OCI-M2 (cell line): ENCODE results near the gene RAB26.
"Not testable (repeated sequence)": the region's sequence is repeated elsewhere in the genome, so short reads cannot be mapped to it uniquely, and the experiment has no call there.

Experiments
- DNase-seq: peaks from one replicate; lab custom pipeline; 2025; ENCODE audit not compliant: unreplicated experiment; lab: John Stamatoyannopoulos, UW

Gene RAB26, protein sequence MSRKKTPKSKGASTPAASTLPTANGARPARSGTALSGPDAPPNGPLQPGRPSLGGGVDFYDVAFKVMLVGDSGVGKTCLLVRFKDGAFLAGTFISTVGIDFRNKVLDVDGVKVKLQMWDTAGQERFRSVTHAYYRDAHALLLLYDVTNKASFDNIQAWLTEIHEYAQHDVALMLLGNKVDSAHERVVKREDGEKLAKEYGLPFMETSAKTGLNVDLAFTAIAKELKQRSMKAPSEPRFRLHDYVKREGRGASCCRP

DNA sequence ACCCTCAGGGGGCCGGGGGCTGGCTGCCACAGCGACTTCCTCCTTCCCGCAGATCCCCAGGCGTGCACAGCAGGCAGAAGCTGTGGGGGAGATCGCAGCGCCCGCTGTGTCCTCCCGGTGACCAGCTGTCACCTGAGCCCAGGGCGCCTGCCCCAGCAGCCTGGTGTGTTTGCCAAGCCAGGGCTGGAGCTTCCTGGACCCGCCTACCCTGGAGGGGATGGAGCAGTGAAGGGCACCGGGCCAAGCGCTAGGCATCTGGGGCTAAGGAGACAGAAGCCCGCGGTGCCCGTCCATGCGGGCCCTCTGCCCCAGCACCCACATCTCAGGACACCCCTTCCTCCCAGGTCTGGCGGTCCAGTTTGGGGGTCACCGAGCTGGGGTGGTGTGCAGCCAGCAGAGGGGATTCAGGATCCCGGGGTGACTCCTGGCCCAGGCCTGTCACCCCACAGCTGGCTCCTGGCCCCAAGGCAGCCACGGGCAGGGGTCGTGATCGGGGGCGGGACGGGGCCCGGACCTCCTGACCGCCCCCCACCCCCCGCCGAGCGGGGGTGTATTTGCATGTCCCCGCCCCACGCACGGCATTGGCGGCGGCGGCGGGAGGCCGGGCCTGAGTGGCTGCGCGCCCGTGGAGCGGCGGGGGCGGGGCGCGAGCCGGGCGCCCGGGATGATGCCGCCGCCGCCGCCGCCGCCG lies at the start of gene RAB26:
Gene RAB26 (plus strand): TSS at position 645 of the 691 bp plus-strand sequence. CDS start 159 bp downstream, outside the sequence.
- no peak for DNase-seq

DNA sequence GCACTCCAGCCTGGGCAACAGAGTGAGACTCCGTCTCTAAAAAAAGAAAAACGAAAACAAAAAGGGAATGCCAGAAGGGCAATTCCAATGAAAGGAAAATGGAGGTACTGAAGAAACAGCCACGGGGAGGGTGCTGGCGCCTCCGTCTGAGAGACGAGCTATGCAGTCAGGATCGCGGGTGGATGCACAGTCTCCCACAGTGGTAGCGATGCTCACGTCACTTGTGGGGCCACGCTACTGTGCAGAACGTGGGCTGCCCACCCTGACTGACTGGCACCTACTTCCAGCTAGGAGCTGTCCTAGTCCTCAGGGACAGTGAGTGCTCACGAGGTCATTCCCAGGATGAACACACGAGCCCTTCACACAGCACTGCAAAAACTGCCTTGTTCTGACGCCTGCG lies 46.8 kb upstream of the RAB26 start:
- not testable (repeated sequence) for DNase-seq

DNA sequence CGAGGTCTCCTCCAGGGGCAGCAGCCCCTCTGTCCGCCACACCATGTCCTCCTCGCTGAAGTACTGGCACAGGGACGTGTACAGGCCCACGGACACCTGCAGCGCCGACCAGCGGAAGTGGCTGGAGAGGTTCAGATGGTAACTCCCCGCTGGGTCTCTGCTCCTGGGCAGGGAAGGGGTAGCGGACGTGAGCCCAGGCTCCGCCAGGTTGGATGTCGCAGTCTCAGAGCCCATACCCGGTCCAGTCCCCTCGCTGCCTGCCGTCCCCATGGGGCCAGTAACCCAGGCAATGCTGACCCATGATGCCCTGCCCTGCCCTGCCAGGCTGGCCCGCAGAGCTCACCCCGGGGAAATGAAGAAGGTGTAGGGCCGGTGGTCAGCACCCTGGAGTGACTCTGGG lies 46.0 kb upstream of the RAB26 start:
- no peak for DNase-seq

DNA sequence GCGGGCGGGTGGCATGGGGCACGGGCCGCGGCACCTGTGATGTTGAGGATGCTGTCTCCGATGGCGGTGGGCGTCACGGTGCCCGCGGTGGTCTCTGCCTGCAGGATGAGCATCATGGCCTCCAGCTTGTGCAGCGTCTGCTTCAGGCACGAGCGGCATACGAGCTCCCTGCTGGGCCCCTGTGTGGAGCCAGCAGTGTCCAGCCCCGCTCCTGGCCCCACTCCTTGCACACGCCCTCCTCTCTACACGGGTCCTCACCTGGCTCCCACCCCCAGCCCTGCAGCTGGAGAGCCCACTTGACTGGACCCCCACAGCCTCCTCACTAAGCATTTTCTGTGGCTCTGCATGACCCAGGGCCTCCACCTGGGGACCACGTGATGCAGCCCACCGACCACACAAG lies 44.0 kb upstream of the RAB26 start:
- DNase-seq = not testable (repeated sequence)

DNA sequence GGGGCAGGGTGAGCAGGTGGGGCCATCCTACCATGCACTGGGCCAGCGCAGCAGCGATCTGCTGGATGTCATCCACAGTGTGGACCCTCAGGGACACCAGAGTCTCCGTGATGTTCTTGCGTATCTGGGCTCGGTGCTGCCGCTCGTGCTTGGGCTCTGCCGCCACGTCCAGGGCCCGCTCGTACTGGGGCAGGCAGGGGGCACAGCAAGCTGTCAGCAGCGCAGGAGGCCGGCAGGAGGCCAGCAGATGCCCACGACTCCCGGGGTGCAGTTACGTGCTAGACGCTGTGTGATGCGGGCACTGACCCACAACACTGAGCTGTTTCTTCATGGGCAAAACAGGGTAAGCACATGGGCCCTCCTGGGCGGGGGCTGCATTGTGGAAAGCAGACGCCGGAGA lies 43.1 kb upstream of the RAB26 start:
- DNase-seq = not testable (repeated sequence)

DNA sequence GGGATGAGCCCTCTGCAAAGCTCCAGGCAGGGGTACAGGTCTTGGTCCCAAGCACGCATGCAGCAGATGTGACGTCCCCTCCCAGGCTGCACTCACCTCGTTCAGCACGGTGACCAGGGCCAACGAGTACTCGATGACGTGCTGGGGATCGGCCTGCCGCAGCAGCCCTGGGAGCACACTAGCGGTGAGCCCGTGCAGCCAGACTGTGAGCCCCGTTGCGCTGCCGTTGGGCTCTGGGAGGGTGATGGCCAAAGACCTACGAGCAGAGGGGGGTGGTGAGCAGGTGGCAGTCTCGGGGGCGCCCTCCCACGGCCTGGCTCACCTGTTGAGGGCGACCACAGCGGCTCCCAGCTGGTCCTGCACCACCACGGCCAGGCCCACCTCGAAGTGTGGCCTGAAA lies 42.7 kb upstream of the RAB26 start:
- DNase-seq = not testable (repeated sequence)

DNA sequence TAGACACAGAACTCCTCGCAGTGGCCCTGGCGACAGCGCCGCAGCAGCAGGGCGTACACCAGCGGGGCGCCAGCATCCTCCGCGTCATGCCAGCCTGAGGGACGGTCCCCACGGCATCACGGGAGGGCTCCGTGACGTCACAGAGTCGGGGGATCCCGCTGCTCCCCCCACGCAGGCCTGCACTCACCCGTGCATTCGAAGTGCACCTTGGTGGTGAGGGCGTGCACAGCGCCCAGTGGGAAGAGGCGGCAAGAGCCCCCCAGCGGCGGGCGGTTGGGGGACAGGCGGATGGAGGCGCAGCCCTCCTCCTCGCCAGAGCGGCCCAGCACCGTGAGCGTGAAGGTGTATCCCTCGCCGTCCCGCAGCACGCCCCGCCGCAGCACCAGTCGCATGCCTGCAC lies 42.2 kb upstream of the RAB26 start:
- DNase-seq = not testable (repeated sequence)

DNA sequence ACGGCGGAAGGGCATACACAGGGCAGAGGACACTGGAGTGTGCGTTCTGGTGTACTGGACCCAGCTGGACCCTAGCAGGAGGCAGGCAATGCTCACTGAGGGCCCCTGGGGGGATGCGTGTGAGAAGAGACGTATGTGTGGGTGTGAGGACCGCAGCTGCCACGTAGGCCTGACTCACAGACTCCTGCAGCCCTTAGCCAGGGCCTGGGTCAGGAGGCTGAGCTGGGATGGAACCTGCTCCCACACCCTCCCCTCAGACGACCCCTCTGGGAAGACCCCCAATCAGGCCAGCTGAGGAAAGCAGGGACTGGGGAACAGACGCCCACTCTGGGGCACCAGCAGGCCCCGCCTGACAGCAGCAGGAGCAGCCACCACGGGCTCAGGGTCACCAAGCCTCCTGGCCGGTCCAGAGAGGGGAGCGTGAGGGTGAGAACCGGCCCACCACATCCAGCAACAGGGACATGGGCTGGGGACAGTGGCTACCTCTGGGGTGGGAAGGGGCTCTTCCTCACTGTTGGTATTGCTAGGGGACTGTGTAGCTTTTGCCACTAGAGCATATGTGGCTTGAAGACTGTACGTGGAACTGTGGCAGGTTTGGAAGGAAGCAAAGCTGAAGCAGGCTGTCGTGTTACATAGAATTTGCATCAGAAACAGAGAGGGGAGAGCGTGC lies 41.2 kb upstream of the RAB26 start:
- not testable (repeated sequence) for DNase-seq

DNA sequence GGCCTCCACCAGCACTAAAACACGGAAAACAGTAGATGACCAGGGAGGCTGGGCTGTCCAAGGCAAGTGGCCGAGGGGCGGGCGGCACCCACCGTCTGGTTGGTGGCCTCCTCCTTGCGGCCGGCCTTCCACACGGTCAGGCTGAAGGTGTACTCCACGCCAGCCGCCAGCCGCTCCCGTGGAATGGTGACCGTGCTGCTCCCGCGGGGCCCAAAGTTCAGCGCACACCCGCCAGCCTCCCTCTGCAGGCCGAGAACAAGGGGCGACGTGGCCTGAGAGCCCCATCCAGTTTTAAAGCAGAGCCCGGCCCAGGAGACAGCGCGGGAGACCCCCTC lies 40.7 kb upstream of the RAB26 start:
- not testable (repeated sequence) for DNase-seq

DNA sequence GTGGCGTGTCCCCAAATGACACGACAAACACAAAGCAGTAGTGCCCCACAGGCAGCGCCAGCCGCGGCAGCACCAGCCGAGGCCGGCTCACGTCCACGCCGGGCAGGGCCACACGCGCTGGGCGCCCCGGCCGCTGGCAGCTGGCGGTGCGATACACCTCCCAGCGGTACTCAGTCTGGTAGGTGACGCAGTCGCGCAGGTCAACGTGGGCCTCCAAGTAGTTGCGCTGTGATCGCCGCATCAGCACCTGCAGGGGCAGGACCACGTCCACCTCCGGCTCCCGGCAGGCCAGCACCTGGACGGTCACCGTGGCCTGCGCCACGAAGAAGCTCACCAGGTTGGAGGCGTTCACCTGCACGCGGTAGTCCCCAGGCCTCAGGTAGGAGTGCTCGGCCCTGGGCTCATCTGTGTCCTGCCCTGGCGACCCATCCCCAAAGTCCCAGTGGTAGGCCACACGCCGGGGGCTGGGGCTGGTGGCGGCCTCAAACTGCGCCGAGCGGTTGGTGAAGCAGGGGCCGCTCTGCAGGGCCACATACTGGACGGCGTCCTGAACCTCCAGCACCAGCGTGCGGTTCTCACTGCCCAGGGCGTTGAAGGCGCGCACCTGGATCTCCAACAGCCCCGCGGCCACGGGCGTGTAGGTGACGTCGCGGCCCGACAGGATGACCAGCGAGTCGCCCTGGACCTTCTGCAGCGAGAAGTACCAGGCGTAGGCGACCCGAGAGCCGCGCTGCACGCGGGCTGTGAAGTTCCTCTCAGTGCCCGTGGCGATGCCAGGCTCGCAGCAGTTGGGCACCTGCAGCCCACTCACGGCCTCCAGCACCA lies 39.8 kb upstream of the RAB26 start:
- DNase-seq = not testable (repeated sequence)

DNA sequence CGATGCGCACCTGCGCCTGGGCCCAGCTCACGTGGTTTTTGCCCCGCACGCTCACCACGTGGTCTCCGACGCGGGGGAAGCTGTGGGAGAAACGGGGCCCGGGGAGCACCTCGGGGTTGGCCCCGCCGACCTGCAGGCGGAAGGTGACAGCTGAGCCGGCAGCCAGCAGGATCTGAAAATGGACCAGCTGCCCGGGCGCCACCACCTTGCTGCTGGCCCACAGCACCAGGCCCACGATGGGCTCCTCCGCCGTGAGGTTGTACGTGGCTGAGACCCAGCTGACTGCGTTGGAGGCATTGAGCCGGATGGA lies 39.2 kb upstream of the RAB26 start:
- DNase-seq = not testable (repeated sequence)

DNA sequence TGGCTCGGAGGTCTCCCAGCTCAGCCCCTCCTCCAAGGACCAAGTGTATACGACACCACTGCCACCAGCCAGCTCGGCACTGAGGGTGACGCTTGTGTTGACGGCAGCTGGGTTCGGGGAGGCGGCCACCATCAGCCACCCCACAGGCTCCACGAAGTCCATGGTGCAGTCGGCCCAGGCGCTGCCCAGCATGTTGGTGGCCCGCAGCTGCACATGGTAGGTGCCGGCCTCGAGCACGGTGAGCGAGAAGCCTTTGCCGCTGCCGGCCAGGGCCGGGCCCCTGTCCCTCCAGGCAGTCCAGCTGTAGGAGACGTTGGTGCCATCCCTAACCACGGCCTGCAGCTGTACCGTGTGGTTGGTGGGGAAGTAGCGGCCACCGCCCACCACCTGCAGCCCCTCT lies 38.6 kb upstream of the RAB26 start:
- DNase-seq = not testable (repeated sequence)

DNA sequence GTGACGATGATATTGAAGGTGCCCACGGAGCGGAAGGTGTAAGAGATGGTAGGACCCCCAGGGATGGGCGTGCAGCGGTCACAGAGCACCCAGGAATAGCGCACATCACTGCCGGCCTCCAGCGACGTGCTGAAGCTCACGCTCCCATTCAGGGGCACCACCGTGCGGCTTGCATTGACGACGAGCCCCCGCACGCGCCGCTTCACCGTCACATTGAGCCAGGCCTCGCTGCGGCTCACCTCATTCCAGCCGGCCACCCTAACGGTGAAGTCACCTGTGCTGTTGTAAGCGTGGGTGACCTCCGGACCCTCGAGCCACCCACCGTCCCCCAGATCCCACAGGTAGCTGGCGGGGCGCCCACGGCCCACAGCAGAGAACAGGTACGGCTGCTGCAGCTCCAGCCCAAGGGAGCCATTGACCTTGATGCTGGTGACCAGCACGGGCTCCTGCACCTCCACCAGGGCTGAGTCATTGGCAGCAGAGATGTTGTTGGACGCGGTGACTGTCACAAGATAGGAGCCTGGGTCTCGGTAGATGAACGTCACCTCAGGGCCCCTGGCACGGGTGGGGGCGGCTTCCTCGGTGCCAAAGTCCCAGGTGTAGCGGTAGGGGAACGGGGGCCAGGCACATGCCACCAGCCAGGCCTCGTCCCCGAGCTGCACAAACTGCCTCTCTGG lies 38.0 kb upstream of the RAB26 start:
- not testable (repeated sequence) for DNase-seq

DNA sequence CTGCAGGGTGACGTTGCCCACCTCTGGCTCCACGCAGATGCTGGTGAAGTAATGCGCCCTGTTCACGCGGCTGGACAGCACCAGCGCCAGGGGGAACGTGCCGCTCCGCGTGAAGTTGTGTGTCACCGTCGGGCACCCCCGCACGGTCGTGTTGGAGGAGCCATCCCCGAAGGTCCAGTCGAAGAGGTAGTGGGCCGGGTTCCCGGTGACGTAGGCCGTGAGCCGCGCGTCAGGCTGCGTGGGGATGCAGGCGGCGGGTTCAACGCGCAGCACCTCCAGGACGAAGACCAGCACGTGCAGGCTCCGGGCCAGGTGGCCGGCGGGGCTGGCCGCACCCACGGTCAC lies 37.4 kb upstream of the RAB26 start:
- not testable (repeated sequence) for DNase-seq

DNA sequence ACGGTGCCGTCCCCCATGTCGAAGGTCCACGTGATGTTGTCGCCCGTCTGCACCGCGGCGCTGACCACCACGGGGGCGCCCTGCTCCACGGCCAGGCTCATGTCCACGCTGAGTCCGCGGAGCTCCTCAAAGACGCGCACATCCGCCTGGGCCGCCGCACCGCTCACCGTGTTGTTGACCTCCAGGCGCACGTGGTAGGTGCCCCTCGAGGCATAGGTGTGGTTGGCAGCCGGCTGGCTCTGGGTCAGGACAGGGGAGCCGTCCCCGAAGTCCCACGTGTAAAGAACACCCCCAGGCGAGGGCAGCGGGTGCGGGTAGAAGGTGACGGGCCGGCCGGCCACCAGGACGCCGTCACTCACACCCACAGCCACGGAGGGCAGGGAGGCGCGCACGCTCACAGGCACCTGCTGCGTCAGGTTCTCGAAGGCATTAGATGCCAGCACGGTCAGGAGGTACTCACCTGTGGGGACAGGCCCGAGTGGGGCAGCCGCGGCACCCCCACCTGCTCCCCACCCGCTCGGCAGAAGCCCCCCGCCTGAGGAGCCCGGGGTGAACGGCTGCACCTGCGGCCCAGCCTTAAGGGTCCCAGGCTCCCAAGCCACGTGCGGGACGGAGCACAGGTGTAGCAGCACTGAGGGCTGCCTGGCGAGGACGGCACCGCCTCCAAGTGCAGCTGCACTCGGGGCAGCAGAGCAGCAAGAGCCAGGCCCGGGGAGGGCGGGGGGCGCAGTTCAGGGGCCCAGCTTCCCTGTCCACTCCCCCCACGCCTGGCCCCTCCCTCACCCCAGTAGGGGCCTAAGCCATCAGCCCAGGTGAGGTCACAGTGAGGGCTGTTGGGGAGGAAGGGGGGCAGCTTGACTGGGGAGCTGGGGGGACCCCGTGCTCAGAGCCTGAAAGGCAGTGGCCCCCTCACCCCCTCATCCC lies 36.8 kb upstream of the RAB26 start:
- DNase-seq = not testable (repeated sequence)

DNA sequence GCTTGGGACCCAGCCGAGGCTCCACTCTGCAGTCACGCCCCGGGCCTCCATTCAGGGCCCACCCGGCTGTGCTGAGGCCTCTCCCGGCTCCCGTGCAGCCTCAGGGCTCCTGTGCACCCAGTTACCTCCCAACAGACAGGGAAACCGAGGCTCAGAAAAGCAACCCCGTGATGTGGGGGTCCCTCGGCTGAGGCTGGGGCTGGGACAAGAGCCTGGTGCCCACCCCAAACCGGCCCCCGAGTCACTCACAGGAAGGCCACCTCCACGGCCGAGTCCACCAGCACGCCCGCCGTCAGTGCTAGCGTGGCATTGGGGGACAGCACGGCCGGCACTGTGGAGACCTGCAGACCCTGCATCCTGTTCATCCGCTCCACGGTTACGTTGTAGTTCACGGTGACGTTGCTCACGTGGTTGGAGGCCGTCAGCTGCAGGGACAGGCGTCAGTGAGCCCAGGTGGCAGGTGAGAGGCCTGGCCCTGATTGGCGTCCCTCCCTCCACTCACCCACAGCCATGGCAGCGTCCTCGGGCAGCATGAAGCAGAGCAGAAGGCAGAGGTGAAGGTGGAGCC lies 35.8 kb upstream of the RAB26 start:
- not testable (repeated sequence) for DNase-seq

DNA sequence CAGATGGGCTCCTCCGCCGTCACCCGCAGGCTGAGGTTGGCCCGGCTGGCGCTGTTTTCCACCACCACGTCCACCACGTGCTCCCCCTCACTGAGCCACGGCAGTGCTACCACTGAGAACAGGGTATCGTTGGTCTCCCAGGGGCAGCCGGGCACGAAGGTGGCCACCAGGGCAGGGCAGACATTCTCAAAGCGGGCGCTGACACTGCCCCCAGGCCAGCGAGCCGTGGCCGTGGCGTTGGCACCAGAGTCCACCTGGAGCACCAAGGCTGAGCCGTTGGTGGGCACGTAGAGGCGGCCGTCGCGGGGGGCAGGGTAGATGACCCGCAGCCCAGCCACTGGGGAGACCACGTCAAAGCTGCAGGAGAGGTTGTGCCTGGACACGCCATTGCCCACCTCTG lies 34.2 kb upstream of the RAB26 start:
- DNase-seq = not testable (repeated sequence)

DNA sequence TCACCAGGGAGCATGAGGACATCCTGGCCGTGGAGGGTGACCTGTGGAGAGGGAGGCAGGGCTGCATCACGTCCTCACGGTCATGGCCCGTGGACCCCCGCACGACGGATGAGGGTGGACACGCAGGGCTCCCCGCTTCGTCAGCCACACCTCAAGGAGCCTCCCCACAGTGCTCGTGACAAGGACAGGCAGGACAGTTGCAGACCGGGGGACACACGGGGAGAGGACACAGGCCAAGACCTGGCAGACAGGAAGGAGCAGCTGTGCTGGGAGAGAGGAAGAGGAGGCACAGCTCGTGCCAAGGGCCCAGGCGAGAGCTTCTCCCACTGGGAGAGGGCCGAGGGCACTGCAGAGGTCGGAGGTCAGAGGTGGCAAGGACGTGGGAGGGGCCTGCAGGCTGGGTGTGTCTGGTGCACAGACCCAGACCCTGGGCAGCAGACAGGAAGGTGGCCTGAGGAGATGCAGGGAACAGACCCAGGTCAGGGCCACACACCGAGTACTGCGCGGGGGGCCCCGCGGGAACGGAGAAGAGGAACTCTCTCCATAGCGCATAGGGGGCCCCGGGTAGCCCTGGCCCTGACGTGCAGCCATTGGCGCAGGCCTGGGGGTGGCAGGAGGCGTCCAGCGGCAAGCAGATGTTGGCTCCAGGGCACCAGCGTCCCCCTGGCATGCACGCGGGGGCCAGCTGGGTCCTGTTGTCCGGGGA lies 33.4 kb upstream of the RAB26 start:
- not testable (repeated sequence) for DNase-seq

DNA sequence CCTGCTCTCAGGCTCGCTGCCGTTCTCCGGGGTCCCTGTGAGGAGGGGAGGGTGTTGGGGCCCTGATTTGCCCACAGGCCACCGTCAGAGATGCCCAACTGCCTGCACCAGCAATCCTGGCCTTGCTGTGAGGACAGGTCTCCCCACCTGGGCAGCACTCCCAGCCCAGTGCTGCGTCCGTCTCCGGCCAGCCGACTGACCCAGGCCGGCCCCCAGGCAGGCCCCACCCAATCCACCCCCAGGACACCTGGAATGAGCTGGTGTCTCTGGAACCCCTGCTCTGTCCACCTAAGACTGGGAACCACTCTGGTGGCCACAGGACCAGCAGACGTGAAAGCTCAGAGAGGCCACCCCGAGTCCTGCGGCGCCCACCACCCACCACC lies 32.8 kb upstream of the RAB26 start:
- DNase-seq = no peak
